ENCODE data around the gene CDK14. TPM values are rescaled to one million over a fixed set of nuclear protein-coding genes. Genes with fewer than 3 reads are reported as not detected.

The CDK14 gene
- total RNA-seq, 4 donors from 2014 or later, result 3.3 to 61.6 (median 38.7) TPM

DNA sequence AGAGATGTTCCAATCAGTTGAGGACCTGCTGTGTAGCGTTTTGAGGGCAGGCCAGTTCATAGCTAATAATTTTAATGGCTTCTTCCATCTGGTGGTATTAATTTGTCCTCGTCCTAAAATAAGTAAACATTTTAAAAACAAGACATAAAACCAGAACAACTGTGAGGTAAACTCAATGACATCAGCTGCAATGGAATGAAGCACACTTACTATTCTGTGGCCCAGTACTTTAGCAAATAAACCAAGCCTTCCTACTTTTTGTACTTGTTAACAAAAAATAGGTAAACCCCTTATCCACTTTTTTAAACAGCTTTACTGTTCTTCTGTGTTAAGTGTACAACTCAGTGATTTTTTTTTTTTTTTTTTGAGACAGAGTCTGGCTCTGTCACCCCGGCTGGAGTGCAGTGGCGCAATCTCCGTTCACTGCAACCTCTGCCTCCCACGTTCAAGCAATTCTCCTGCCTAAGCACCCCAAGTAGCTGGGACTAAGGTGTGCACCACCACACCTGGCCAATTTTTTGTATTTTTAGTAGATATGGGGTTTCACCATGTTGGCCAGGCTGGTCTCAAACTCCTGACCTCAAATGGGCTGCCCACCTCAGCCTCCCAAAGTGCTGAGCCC is 639.2 kb downstream of the CDK14 start:
- Histone ChIP-seq H3K27me3 (no peaks in the 10 kb centered on the region), H3K9me3 (no peaks in the 10 kb centered on the region), H3K27ac (no peak overlapping the region), H3K4me1 (no peaks in the 10 kb centered on the region), H3K36me3 (no peaks in the 10 kb centered on the region), H3K4me3 (no peak overlapping the region)
- intact Hi-C loops (cut with DNase I; ENCODE audit: low total_unique reads), result no loop called here
- no peak for DNase-seq
- TF ChIP-seq CTCF (IDR thresholded peaks at IDR 0.05) (no peak), POLR2A (IDR thresholded peaks at IDR 0.05) (no peak)

DNA sequence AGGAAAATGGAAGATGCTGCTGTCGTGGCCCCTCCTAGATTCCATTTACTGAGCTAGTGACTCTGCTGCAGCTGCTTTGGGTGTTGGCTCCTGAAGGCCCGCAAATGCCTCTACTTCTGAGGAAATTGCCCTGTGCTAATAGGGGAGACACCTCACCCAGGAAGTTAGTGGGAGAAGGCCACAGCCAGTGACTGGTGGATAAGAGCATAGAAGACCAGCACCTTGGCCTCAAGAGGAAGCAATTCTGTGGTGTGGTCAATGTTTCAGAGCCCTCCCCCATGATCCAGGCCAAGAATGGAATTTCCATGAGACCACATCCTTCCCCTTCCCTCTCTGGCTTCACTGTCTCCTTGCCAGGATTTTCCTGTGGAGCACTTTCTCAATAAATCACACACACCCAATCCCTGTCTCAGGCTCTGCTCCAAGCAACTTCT is 643.1 kb downstream of the CDK14 start:
- H3K27me3 ChIP-seq, result no peaks in the 10 kb centered on the region
- no peaks in the 10 kb centered on the region for H3K36me3 ChIP-seq
- no peaks in the 10 kb centered on the region for H3K9me3 ChIP-seq
- TF ChIP-seq CTCF (IDR thresholded peaks at IDR 0.05), result no peak
- DNase-seq, result no peak
- intact Hi-C loops (cut with DNase I; ENCODE audit: low total_unique reads), result no loop called here
- H3K4me1 ChIP-seq, result no peaks in the 10 kb centered on the region
- H3K4me3 ChIP-seq, result no peak overlapping the region
- no peak overlapping the region for H3K27ac ChIP-seq

DNA sequence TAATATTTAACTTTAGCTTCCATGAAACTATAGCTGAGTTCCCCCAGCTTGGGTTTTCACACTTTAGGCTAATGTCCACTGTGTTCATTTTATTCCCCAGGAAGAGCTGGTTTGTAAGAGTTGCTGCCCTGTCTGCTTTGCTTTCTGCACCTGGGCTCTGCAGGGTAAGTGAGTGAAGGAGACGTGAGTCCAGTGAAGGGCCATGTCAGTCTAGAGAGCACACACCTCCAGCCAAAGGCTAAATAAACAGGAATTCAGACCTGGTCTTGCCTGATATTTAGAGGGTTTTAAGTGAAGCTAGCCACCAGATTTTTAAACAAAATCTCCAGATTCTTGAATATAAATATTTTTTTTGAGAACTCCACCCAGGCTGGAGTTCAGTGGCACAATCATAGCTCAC is 643.7 kb downstream of the CDK14 start:
- Histone ChIP-seq H3K27me3 (no peaks in the 10 kb centered on the region), H3K4me1 (no peaks in the 10 kb centered on the region), H3K4me3 (no peak overlapping the region), H3K9me3 (no peaks in the 10 kb centered on the region), H3K27ac (no peak overlapping the region), H3K36me3 (no peaks in the 10 kb centered on the region)
- intact Hi-C loops (cut with DNase I; ENCODE audit: low total_unique reads), result no loop called here
- no peak for DNase-seq
- no peak for TF ChIP-seq CTCF (IDR thresholded peaks at IDR 0.05)
- no peak for TF ChIP-seq POLR2A (IDR thresholded peaks at IDR 0.05)

- intact Hi-C loops (cut with DNase I; ENCODE audit: low total_unique reads), result no loop called here
- DNase-seq, result no peak
- Histone ChIP-seq H3K27ac (peak overlapping the region in 1 of 2 donors; percentile 18), H3K27me3 (no peaks in the 10 kb centered on the region), H3K4me3 (no peak overlapping the region), H3K4me1 (no peaks in the 10 kb centered on the region), H3K36me3 (no peaks in the 10 kb centered on the region), H3K9me3 (no peaks in the 10 kb centered on the region)
- TF ChIP-seq POLR2A (IDR thresholded peaks at IDR 0.05), result no peak
- TF ChIP-seq CTCF (IDR thresholded peaks at IDR 0.05), result no peak
These were observed 644.3 kb downstream of the CDK14 start for GRCh38 chr7:91240376-91240941.

GRCh38 chr7:91242097-91242844 is 646.1 kb downstream of the CDK14 start:
- Histone ChIP-seq H3K4me3 (no peak overlapping the region), H3K27ac (no peak overlapping the region), H3K4me1 (no peaks in the 10 kb centered on the region), H3K27me3 (no peaks in the 10 kb centered on the region), H3K9me3 (no peaks in the 10 kb centered on the region), H3K36me3 (no peaks in the 10 kb centered on the region)
- TF ChIP-seq POLR2A (IDR thresholded peaks at IDR 0.05) (no peak), CTCF (IDR thresholded peaks at IDR 0.05) (no peak)
- DNase-seq, result no peak
- intact Hi-C loops (cut with DNase I; ENCODE audit: low total_unique reads), result no loop called here
